NOMO-1 treated with DMSO at 0.1 percent for 48 hours (cell line): ENCODE results near the gene ZWILCH.
"Not testable (repeated sequence)": the region's sequence is repeated elsewhere in the genome, so short reads cannot be mapped to it uniquely, and the experiment has no call there.

Experiments
- DNase-seq: peaks from one replicate; lab custom pipeline; 2025; ENCODE audit not compliant: unreplicated experiment; lab: John Stamatoyannopoulos, UW

The ZWILCH gene

GRCh38 chr15:66504563-66505429, at the start of gene ZWILCH, which contains the start of gene RPL4:
ZWILCH (plus strand) TSS chr15:66505326; CDS start chr15:66505339, 13 bp downstream.
RPL4 (minus strand) TSS chr15:66504855; CDS start chr15:66504790, 65 bp downstream.
- peak; percentile 84 for DNase-seq

- no peak for DNase-seq
Observed at GRCh38 chr15:66456211-66456610, 48.9 kb upstream of the ZWILCH start.

- DNase-seq = no peak
Observed at GRCh38 chr15:66459818-66460615, 45.1 kb upstream of the ZWILCH start.

- DNase-seq = not testable (repeated sequence)
Observed at GRCh38 chr15:66461294-66461693, 43.8 kb upstream of the ZWILCH start.

GRCh38 chr15:66461917-66462316, 43.2 kb upstream of the ZWILCH start:
- DNase-seq = no peak

GRCh38 chr15:66462627-66463026, 42.5 kb upstream of the ZWILCH start:
- no peak for DNase-seq

- peak; percentile 20 for DNase-seq
Observed at GRCh38 chr15:66465294-66465693, 39.8 kb upstream of the ZWILCH start.

- not testable (repeated sequence) for DNase-seq
Observed at GRCh38 chr15:66467162-66468040, 37.7 kb upstream of the ZWILCH start.

GRCh38 chr15:66470825-66471224, 34.3 kb upstream of the ZWILCH start:
- not testable (repeated sequence) for DNase-seq

GRCh38 chr15:66472176-66472999, 32.7 kb upstream of the ZWILCH start:
- DNase-seq = no peak

GRCh38 chr15:66474135-66474534, 31.0 kb upstream of the ZWILCH start:
- DNase-seq = no peak

- DNase-seq = no peak
Observed at GRCh38 chr15:66474963-66475362, 30.2 kb upstream of the ZWILCH start.

- no peak for DNase-seq
Observed at GRCh38 chr15:66476535-66476934, 28.6 kb upstream of the ZWILCH start.

GRCh38 chr15:66477011-66477410, 28.1 kb upstream of the ZWILCH start:
- no peak for DNase-seq

- DNase-seq = no peak
Observed at GRCh38 chr15:66480267-66480666, 24.9 kb upstream of the ZWILCH start.

- no peak for DNase-seq
Observed at GRCh38 chr15:66481107-66481856, 23.8 kb upstream of the ZWILCH start.

GRCh38 chr15:66482539-66482938, 22.6 kb upstream of the ZWILCH start:
- no peak for DNase-seq

- peak; percentile 93 for DNase-seq
Observed at GRCh38 chr15:66483131-66483566, 22.0 kb upstream of the ZWILCH start.

GRCh38 chr15:66484539-66485112, 20.5 kb upstream of the ZWILCH start:
- no peak for DNase-seq
